Measurements from ENCODE around the gene OR6C1.
"Not testable (repeated sequence)": the region's sequence is repeated elsewhere in the genome, so short reads cannot be mapped to it uniquely, and the experiment has no call there.

OR6C1 gene

GRCh38 chr12:55330446-55330845 is 16.3 kb downstream of the OR6C1 start, which contains the start of gene OR6C3:
Gene OR6C3 (plus strand): TSS chr12:55330746. CDS start chr12:55331701, 955 bp downstream.
- Mint-ChIP-seq H3K9me3 (no peaks in the 10 kb centered on the region), H3K27me3 (ENCODE audit: low read depth) (no peaks in the 10 kb centered on the region), H3K36me3 (ENCODE audit: low read depth) (no peaks in the 10 kb centered on the region), H3K4me1 (no peaks in the 10 kb centered on the region), H3K4me3 (no peak within 1 kb of the TSS), H3K27ac (no peak within 1 kb of the TSS)
- TF ChIP-seq CTCF (IDR thresholded peaks at IDR 0.05; ENCODE audit: unreplicated experiment in 3 of 3): no peak

- H3K36me3 Mint-ChIP-seq (ENCODE audit: low read depth): no peaks in the 10 kb centered on the region
- no peaks in the 10 kb centered on the region for H3K4me1 Mint-ChIP-seq
- no peak overlapping the region for H3K27ac Mint-ChIP-seq
- H3K4me3 Mint-ChIP-seq: no peak overlapping the region
- no peaks in the 10 kb centered on the region for H3K27me3 Mint-ChIP-seq (ENCODE audit: low read depth)
- no peak for TF ChIP-seq CTCF (IDR thresholded peaks at IDR 0.05; ENCODE audit: unreplicated experiment in 3 of 3)
- no peaks in the 10 kb centered on the region for H3K9me3 Mint-ChIP-seq
Measured at GRCh38 chr12:55336002-55336401, 21.9 kb downstream of the OR6C1 start.

GRCh38 chr12:55355338-55355737 is 41.2 kb downstream of the OR6C1 start:
- H3K4me3 Mint-ChIP-seq; H3K27ac Mint-ChIP-seq; H3K36me3 Mint-ChIP-seq (ENCODE audit: low read depth); H3K27me3 Mint-ChIP-seq (ENCODE audit: low read depth); H3K4me1 Mint-ChIP-seq; H3K9me3 Mint-ChIP-seq: not testable (repeated sequence)

GRCh38 chr12:55362675-55363074 is 48.5 kb downstream of the OR6C1 start, which contains the start of gene OR6C75:
Gene OR6C75 (plus strand): TSS chr12:55362975. CDS start chr12:55365111, 2,136 bp downstream.
- Mint-ChIP-seq H3K36me3 (ENCODE audit: low read depth) (no peaks in the 10 kb centered on the region), H3K4me3 (no peak within 1 kb of the TSS), H3K27me3 (ENCODE audit: low read depth) (peaks cover 5% of the 10 kb centered on the region), H3K4me1 (no peaks in the 10 kb centered on the region), H3K9me3 (no peaks in the 10 kb centered on the region), H3K27ac (no peak within 1 kb of the TSS)
- TF ChIP-seq CTCF (IDR thresholded peaks at IDR 0.05; ENCODE audit: unreplicated experiment in 3 of 3): no peak

GRCh38 chr12:55365086-55365485 is 50.9 kb downstream of the OR6C1 start:
- Mint-ChIP-seq H3K9me3 (no peaks in the 10 kb centered on the region), H3K27me3 (ENCODE audit: low read depth) (peaks cover 5% of the 10 kb centered on the region)

More at GRCh38 chr12:55365086-55365485, 50.9 kb downstream of the OR6C1 start:
- H3K36me3 Mint-ChIP-seq (ENCODE audit: low read depth): no peaks in the 10 kb centered on the region
- H3K4me3 Mint-ChIP-seq: no peak overlapping the region
- H3K27ac Mint-ChIP-seq: no peak overlapping the region
- H3K4me1 Mint-ChIP-seq: no peaks in the 10 kb centered on the region
- no peak for TF ChIP-seq CTCF (IDR thresholded peaks at IDR 0.05; ENCODE audit: unreplicated experiment in 3 of 3)

All from nephron (organoid).